CD4-positive, alpha-beta memory T cell (primary cell): ENCODE data around the gene STARD4. TPM values are rescaled to one million over a fixed set of nuclear protein-coding genes. Genes with fewer than 3 reads are reported as not detected.

Source experiments
- CTCF ChIA-PET: fragments of 350-600 bp; sonication (Branson Sonifier 250); formaldehyde crosslinking; loops from one replicate; lab custom pipeline; 2021; ENCODE audit warnings: inconsistent platforms; ENCODE audit not compliant: partially characterized antibody; lab: Charles Lee
- POLR2A ChIA-PET: fragments of 350-600 bp; sonication (Branson Sonifier 250); formaldehyde crosslinking; loops from one replicate; lab custom pipeline; 2021; ENCODE audit not compliant: partially characterized antibody; lab: Charles Lee
- DNase-seq, 5 donors: peaks; one replicate each; pipeline versions ENCODE4 v3.0.0 to v3.0.0-alpha.2; 2020 to 2022; ENCODE audit warnings: mixed read lengths in 1 of 5
- H3K27ac ChIP-seq: one replicate; pipeline ENCODE4 v1.7.0; 2013; ENCODE audit warnings: low read depth, low read length
- H3K27me3 ChIP-seq: 2 replicates; pipeline ENCODE4 v1.7.0; 2013; ENCODE audit warnings: mild to moderate bottlenecking, low read length, moderate library complexity; ENCODE audit not compliant: insufficient read depth
- H3K36me3 ChIP-seq: 2 replicates; pipeline ENCODE4 v1.7.0; 2013; ENCODE audit warnings: mild to moderate bottlenecking, low read length, moderate library complexity; ENCODE audit not compliant: insufficient read depth
- H3K4me1 ChIP-seq: 2 replicates; pipeline ENCODE4 v1.7.0; 2013; ENCODE audit warnings: mild to moderate bottlenecking, low read length, moderate library complexity; ENCODE audit not compliant: insufficient read depth
- H3K4me3 ChIP-seq, 2 donors: one replicate each; pipeline ENCODE4 v1.7.0; 2013; ENCODE audit warnings: low read length in 2 of 2, mild to moderate bottlenecking in 1 of 2
- H3K9me3 ChIP-seq, 2 donors: one replicate each; pipeline ENCODE4 v1.7.0; 2013; ENCODE audit warnings: low read length in 2 of 2, control low read depth in 1 of 2; ENCODE audit not compliant: control insufficient read depth in 1 of 2
- H3K27ac Mint-ChIP-seq, 7 donors: one replicate each; pipeline ENCODE4 v1.8.0; 2020 to 2021; ENCODE audit warnings: mixed read lengths in 7 of 7, mild to moderate bottlenecking in 6 of 7, inconsistent platforms in 3 of 7, moderate library complexity in 3 of 7
- H3K27me3 Mint-ChIP-seq, 2 donors: one replicate each; pipeline ENCODE4 v1.8.0; 2020 to 2021; ENCODE audit warnings: mixed read lengths in 2 of 2
- H3K36me3 Mint-ChIP-seq, 2 donors: one replicate each; pipeline ENCODE4 v1.8.0; 2020 to 2021; ENCODE audit warnings: mixed read lengths in 2 of 2, inconsistent platforms in 1 of 2, mild to moderate bottlenecking in 1 of 2
- H3K4me1 Mint-ChIP-seq, 4 donors: one replicate each; pipeline ENCODE4 v1.8.0; 2020 to 2021; ENCODE audit warnings: mixed read lengths in 4 of 4, mild to moderate bottlenecking in 1 of 4
- H3K4me3 Mint-ChIP-seq, 8 donors: one replicate each; pipeline ENCODE4 v1.8.0; 2020 to 2021; ENCODE audit warnings: mixed read lengths in 8 of 8, mild to moderate bottlenecking in 7 of 8, moderate library complexity in 6 of 8, inconsistent platforms in 3 of 8
- H3K9me3 Mint-ChIP-seq, 8 donors: one replicate each; pipeline ENCODE4 v1.8.0; 2020 to 2021; ENCODE audit warnings: mixed read lengths in 8 of 8, mild to moderate bottlenecking in 5 of 8, inconsistent platforms in 3 of 8, moderate library complexity in 1 of 8
- intact Hi-C: fragments of 100-400 bp; cut with micrococcal nuclease; formaldehyde crosslinking; loops from one replicate; pipeline ENCODE4 v1.15.1; 2023
- polyA plus RNA-seq, 2 donors: library from polyadenylated mRNA; unstranded; fragments of 300-500 nt; fragmentation: Illumina TruSeq; gene quantifications; one replicate each; pipeline ENCODE4 v1.2.3, GENCODE V29; 2021
- total RNA-seq, 2 experiments: library from RNA; stranded (reverse); gene quantifications; one replicate each; pipeline ENCODE4 v1.2.3, GENCODE V29; 2021

STARD4 gene
- total and polyA plus RNA-seq, 4 experiments from 2014 or later = 4.5 to 17.2 (median 8.9) TPM

GRCh38 chr5:111513131-111513520 is 791 bp upstream of the STARD4 start:
- Mint-ChIP-seq H3K36me3 (peaks cover 0 to 10% of the 10 kb centered on the region in 2 donors), H3K9me3 (peaks cover 0 to 3% (median 0%) of the 10 kb centered on the region in 8 donors), H3K27me3 (no peaks in the 10 kb centered on the region), H3K27ac (peak overlapping the region; percentile 94 to 99 (median 97)), H3K4me1 (peaks cover 20 to 48% (median 28%) of the 10 kb centered on the region in 4 donors), H3K4me3 (peak overlapping the region; percentile 98 to 99 (median 98))
- H3K4me1 ChIP-seq = peaks cover 35% of the 10 kb centered on the region
- intact Hi-C loops = loop anchor here (5.0 to 10.0 kb wide), 3 partner anchors 281 to 2002 kb away; partner anchors contain the start of genes SLC25A46 and YTHDC2
- ChIA-PET POLR2A (interaction anchor here (1.3 to 3.2 kb wide), 3 partner anchors 17 to 19 kb away, joined by 3 to 16 read pairs (median 9); no protein-coding TSS in a partner anchor), CTCF (interaction anchor here (0.9 to 4.5 kb wide), 3 partner anchors 11 to 19 kb away, joined by 3 to 24 read pairs (median 9); no protein-coding TSS in a partner anchor)
- H3K4me3 ChIP-seq = peak overlapping the region; percentile 37 to 77
- no peaks in the 10 kb centered on the region for H3K36me3 ChIP-seq
- peak overlapping the region; percentile 77 for H3K27ac ChIP-seq
- no peaks in the 10 kb centered on the region for H3K9me3 ChIP-seq
- no peak for DNase-seq
- no peaks in the 10 kb centered on the region for H3K27me3 ChIP-seq

GRCh38 chr5:111511831-111512374 is 432 bp downstream of the STARD4 start:
- Mint-ChIP-seq H3K36me3 (peaks cover 0 to 10% of the 10 kb centered on the region in 2 donors), H3K4me1 (peaks cover 24 to 52% (median 29%) of the 10 kb centered on the region in 4 donors), H3K27ac (peak overlapping the region; percentile 94 to 99 (median 97)), H3K27me3 (no peaks in the 10 kb centered on the region), H3K4me3 (peak overlapping the region; percentile 98 to 99 (median 98)), H3K9me3 (peaks cover 0 to 3% (median 0%) of the 10 kb centered on the region in 8 donors)
- DNase-seq = peak in 1 of 5 donors; percentile 12
- no peaks in the 10 kb centered on the region for H3K27me3 ChIP-seq
- intact Hi-C loops = loop anchor here (1.0 to 10.0 kb wide), 5 partner anchors 18 to 2003 kb away; partner anchors contain the start of genes SLC25A46, WDR36 and YTHDC2
- no peaks in the 10 kb centered on the region for H3K36me3 ChIP-seq
- H3K4me1 ChIP-seq = peaks cover 35% of the 10 kb centered on the region
- CTCF ChIA-PET = interaction anchor here (1.5 to 4.5 kb wide), 4 partner anchors 12 to 635 kb away, joined by 3 to 24 read pairs (median 4); no protein-coding TSS in a partner anchor
- H3K27ac ChIP-seq = peak overlapping the region; percentile 77
- H3K4me3 ChIP-seq = peak overlapping the region; percentile 37 to 77
- POLR2A ChIA-PET = interaction anchor here (0.8 to 3.2 kb wide), 12 partner anchors 9 to 1822 kb away, joined by 3 to 16 read pairs (median 4); partner anchors contain the start of gene MAN2A1
- no peaks in the 10 kb centered on the region for H3K9me3 ChIP-seq

GRCh38 chr5:111511174-111511830 is 1.0 kb downstream of the STARD4 start:
- CTCF ChIA-PET = interaction anchor here (1.1 to 4.5 kb wide), 6 partner anchors 13 to 635 kb away, joined by 3 to 24 read pairs (median 4); no protein-coding TSS in a partner anchor
- no peak for DNase-seq
- Histone ChIP-seq H3K27ac (peak overlapping the region; percentile 77), H3K27me3 (no peaks in the 10 kb centered on the region), H3K4me3 (peak overlapping the region; percentile 37 to 77), H3K9me3 (no peaks in the 10 kb centered on the region), H3K36me3 (no peaks in the 10 kb centered on the region), H3K4me1 (peaks cover 35% of the 10 kb centered on the region)
- intact Hi-C loops = loop anchor here (2.0 to 10.0 kb wide), 4 partner anchors 279 to 2003 kb away; partner anchors contain the start of genes SLC25A46, WDR36 and YTHDC2
- H3K4me3 Mint-ChIP-seq = peak overlapping the region; percentile 98 to 99 (median 98)
- H3K36me3 Mint-ChIP-seq = peaks cover 0 to 10% of the 10 kb centered on the region in 2 donors
- H3K4me1 Mint-ChIP-seq = peaks cover 24 to 52% (median 29%) of the 10 kb centered on the region in 4 donors
- no peaks in the 10 kb centered on the region for H3K27me3 Mint-ChIP-seq
- peak overlapping the region; percentile 94 to 99 (median 97) for H3K27ac Mint-ChIP-seq
- peaks cover 0 to 3% (median 0%) of the 10 kb centered on the region in 8 donors for H3K9me3 Mint-ChIP-seq
- POLR2A ChIA-PET = interaction anchor here (0.8 to 3.2 kb wide), 11 partner anchors 10 to 1822 kb away, joined by 3 to 16 read pairs (median 4); partner anchors contain the start of gene MAN2A1

- Histone ChIP-seq H3K27me3 (no peaks in the 10 kb centered on the region), H3K4me3 (no peak overlapping the region), H3K36me3 (no peaks in the 10 kb centered on the region), H3K27ac (no peak overlapping the region), H3K4me1 (peaks cover 35% of the 10 kb centered on the region), H3K9me3 (no peaks in the 10 kb centered on the region)
- Mint-ChIP-seq H3K4me3 (peak overlapping the region in 1 of 8 donors; percentile 50), H3K4me1 (peaks cover 24 to 52% (median 29%) of the 10 kb centered on the region in 4 donors), H3K36me3 (peaks cover 0 to 10% of the 10 kb centered on the region in 2 donors), H3K27ac (peak overlapping the region in 1 of 7 donors; percentile 3), H3K27me3 (no peaks in the 10 kb centered on the region), H3K9me3 (peaks cover 0 to 3% (median 0%) of the 10 kb centered on the region in 8 donors)
- DNase-seq = peak in 1 of 5 donors; percentile 4
- ChIA-PET CTCF (interaction anchor here (4.5 kb wide), 1 partner anchor 22 kb away, joined by 24 read pairs; no protein-coding TSS in a partner anchor), POLR2A (interaction anchor here (1.3 kb wide), 1 partner anchor 15 kb away, joined by 3 read pairs; no protein-coding TSS in a partner anchor)
- intact Hi-C loops = loop anchor here (2.0 kb wide), 1 partner anchor 350 kb away; no protein-coding TSS in a partner anchor
Observed at GRCh38 chr5:111509119-111509518, 3.2 kb downstream of the STARD4 start.

GRCh38 chr5:111507276-111507675 is 5.1 kb downstream of the STARD4 start:
- Histone ChIP-seq H3K4me3 (no peak overlapping the region), H3K4me1 (peaks cover 29% of the 10 kb centered on the region), H3K27ac (no peak overlapping the region), H3K27me3 (no peaks in the 10 kb centered on the region), H3K9me3 (no peaks in the 10 kb centered on the region), H3K36me3 (no peaks in the 10 kb centered on the region)
- no peak for DNase-seq
- Mint-ChIP-seq H3K27me3 (no peaks in the 10 kb centered on the region), H3K4me3 (no peak overlapping the region), H3K4me1 (peaks cover 20 to 42% (median 22%) of the 10 kb centered on the region in 4 donors), H3K9me3 (no peaks in the 10 kb centered on the region), H3K27ac (no peak overlapping the region), H3K36me3 (peaks cover 0 to 7% of the 10 kb centered on the region in 2 donors)
- ChIA-PET CTCF (no interaction called here), POLR2A (interaction anchor here (0.6 kb wide), 1 partner anchor 24 kb away, joined by 4 read pairs; no protein-coding TSS in a partner anchor)
- intact Hi-C loops = loop anchor here (1.0 kb wide), 1 partner anchor 9 kb away; no protein-coding TSS in a partner anchor

GRCh38 chr5:111505096-111505495 is 7.2 kb downstream of the STARD4 start:
- Histone ChIP-seq H3K36me3 (no peaks in the 10 kb centered on the region), H3K27ac (no peak overlapping the region), H3K27me3 (no peaks in the 10 kb centered on the region), H3K9me3 (no peaks in the 10 kb centered on the region), H3K4me1 (peaks cover 12% of the 10 kb centered on the region), H3K4me3 (no peak overlapping the region)
- Mint-ChIP-seq H3K27me3 (no peaks in the 10 kb centered on the region), H3K9me3 (no peaks in the 10 kb centered on the region), H3K36me3 (peaks cover 4 to 8% of the 10 kb centered on the region in 2 donors), H3K4me3 (no peak overlapping the region), H3K4me1 (peaks cover 6 to 28% (median 10%) of the 10 kb centered on the region in 4 donors), H3K27ac (peak overlapping the region in 2 of 7 donors; percentile 20 to 54)
- intact Hi-C loops = no loop called here
- POLR2A ChIA-PET = interaction anchor here (1.9 kb wide), 1 partner anchor 26 kb away, joined by 7 read pairs; no protein-coding TSS in a partner anchor
- CTCF ChIA-PET = interaction anchor here (0.7 to 0.8 kb wide), 2 partner anchors 10 to 27 kb away, joined by 3 read pairs; no protein-coding TSS in a partner anchor
- DNase-seq = no peak
